HepG2 (cell line): ENCODE measurements around the gene IQCH. TPM values are rescaled to one million over a fixed set of nuclear protein-coding genes. Genes with fewer than 3 reads are reported as not detected.

ENCODE experiments used
- ETV6 ChIP-seq: sonication (generic); formaldehyde crosslinking; conservative IDR thresholded peaks from 2 replicates; pipeline ENCODE4 v1.4.0; 2020; ENCODE audit warnings: missing genetic modification reagents
- HES4 ChIP-seq: sonication (generic); formaldehyde crosslinking; IDR thresholded peaks from 2 replicates; pipeline ENCODE4 v1.9.0; 2021; ENCODE audit warnings: mild to moderate bottlenecking, missing genetic modification reagents, borderline replicate concordance
- HNF4A ChIP-seq: sonication (generic); formaldehyde crosslinking; IDR thresholded peaks from 2 replicates; pipeline ENCODE4 v1.4.0; 2020; ENCODE audit warnings: missing genetic modification reagents
- KLF15 ChIP-seq: sonication (generic); formaldehyde crosslinking; IDR thresholded peaks from 2 replicates; pipeline ENCODE4 v1.8.1; 2023; ENCODE audit warnings: borderline replicate concordance, mild to moderate bottlenecking, inconsistent platforms, missing genetic modification reagents, mixed read lengths
- MAFG ChIP-seq: sonication (generic); formaldehyde crosslinking; IDR thresholded peaks from 2 replicates; pipeline ENCODE4 v1.5.1; 2020; ENCODE audit warnings: mild to moderate bottlenecking, missing genetic modification reagents
- MEIS2 ChIP-seq: sonication (generic); formaldehyde crosslinking; IDR thresholded peaks from 2 replicates; pipeline ENCODE4 v1.9.0; 2021; ENCODE audit warnings: mild to moderate bottlenecking, missing genetic modification reagents
- MYNN ChIP-seq: sonication (generic); formaldehyde crosslinking; IDR thresholded peaks from 2 replicates; pipeline ENCODE4 v1.4.0; 2020; ENCODE audit warnings: mild to moderate bottlenecking, low read depth, missing genetic modification reagents
- NRL ChIP-seq: sonication (generic); formaldehyde crosslinking; IDR thresholded peaks from 2 replicates; pipeline ENCODE4 v1.5.0; 2020; ENCODE audit warnings: missing genetic modification reagents, mild to moderate bottlenecking, moderate library complexity, borderline replicate concordance
- PBX3 ChIP-seq: sonication (generic); formaldehyde crosslinking; IDR thresholded peaks from 2 replicates; pipeline ENCODE4 v1.8.1; 2023; ENCODE audit warnings: missing genetic modification reagents, inconsistent platforms, borderline replicate concordance
- PCBP1 ChIP-seq: fragments of 200-400 bp; formaldehyde crosslinking; IDR thresholded peaks from 2 replicates; pipeline ENCODE4 v1.6.1; 2017; ENCODE audit warnings: mild to moderate bottlenecking, low read depth, low read length, borderline replicate concordance
- PHF20 ChIP-seq: sonication (generic); formaldehyde crosslinking; IDR thresholded peaks from 2 replicates; pipeline ENCODE4 v1.5.0; 2020; ENCODE audit warnings: mild to moderate bottlenecking, missing genetic modification reagents
- PHF21A ChIP-seq: sonication (generic); formaldehyde crosslinking; IDR thresholded peaks from 2 replicates; pipeline ENCODE4 v1.5.0; 2020; ENCODE audit warnings: mild to moderate bottlenecking, missing genetic modification reagents
- PTBP1 ChIP-seq: fragments of 200-400 bp; formaldehyde crosslinking; IDR thresholded peaks from 2 replicates; pipeline ENCODE4 v1.6.1; 2018; ENCODE audit warnings: low read length, low read depth; ENCODE audit not compliant: poor library complexity, severe bottlenecking
- RBAK ChIP-seq: sonication (generic); formaldehyde crosslinking; IDR thresholded peaks from 2 replicates; pipeline ENCODE4 v1.5.1; 2020; ENCODE audit warnings: mild to moderate bottlenecking, missing genetic modification reagents
- SMYD3 ChIP-seq: sonication (generic); formaldehyde crosslinking; IDR thresholded peaks from 2 replicates; pipeline ENCODE4 v1.8.1; 2023; ENCODE audit warnings: mild to moderate bottlenecking, missing genetic modification reagents
- SOX5 ChIP-seq: IDR thresholded peaks from 2 replicates; pipeline ENCODE4 v1.6.1; 2016; ENCODE audit warnings: borderline replicate concordance
- SRF ChIP-seq: IDR thresholded peaks from 2 replicates; pipeline ENCODE4 v1.6.1; 2011; ENCODE audit warnings: mild to moderate bottlenecking, low read depth, low read length, moderate library complexity
- SRSF9 ChIP-seq: fragments of 200-400 bp; formaldehyde crosslinking; IDR thresholded peaks from 2 replicates; pipeline ENCODE4 v1.6.1; 2018; ENCODE audit warnings: borderline replicate concordance, mild to moderate bottlenecking, low read depth, low read length; ENCODE audit not compliant: insufficient read depth, poor library complexity, severe bottlenecking
- STAG1 ChIP-seq: sonication (generic); formaldehyde crosslinking; IDR thresholded peaks from 2 replicates; pipeline ENCODE4 v1.4.0; 2020; ENCODE audit warnings: missing genetic modification reagents
- TGIF2 ChIP-seq: IDR thresholded peaks from 2 replicates; pipeline ENCODE4 v1.6.1; 2016; ENCODE audit warnings: control low read depth, missing compliant biosample characterization
- YEATS4 ChIP-seq: sonication (generic); formaldehyde crosslinking; IDR thresholded peaks from 2 replicates; pipeline ENCODE4 v1.4.0; 2020; ENCODE audit warnings: missing genetic modification reagents, borderline replicate concordance
- ZFP1 ChIP-seq: IDR thresholded peaks from 2 replicates; pipeline ENCODE4 v1.6.1; 2016
- ZMAT3 ChIP-seq: sonication (generic); formaldehyde crosslinking; conservative IDR thresholded peaks from 2 replicates; pipeline ENCODE4 v1.7.0; 2021; ENCODE audit warnings: missing genetic modification reagents
- ZNF160 ChIP-seq: sonication (generic); formaldehyde crosslinking; IDR thresholded peaks from 2 replicates; pipeline ENCODE4 v1.8.0; 2022; ENCODE audit warnings: mild to moderate bottlenecking, inconsistent platforms, missing genetic modification reagents
- ZSCAN29 ChIP-seq: sonication (generic); formaldehyde crosslinking; conservative IDR thresholded peaks from 2 replicates; pipeline ENCODE4 v1.4.0; 2020; ENCODE audit warnings: mild to moderate bottlenecking, missing genetic modification reagents
- polyA plus RNA-seq, 8 experiments: library from polyadenylated mRNA; depleted of rRNA in 3 of 8; stranded (reverse) in 7 of 8; unstranded in 1 of 8; fragments of >200 nt; fragmentation: Illumina TruSeq in 4 of 8; extraction: Trizol in 4 of 8; gene quantifications; 2 replicates each; pipeline versions ENCODE4 v1.2.1 to v1.2.3, GENCODE V29; 2011 to 2016; ENCODE audit warnings: low read depth in 4 of 8, missing spikeins in 1 of 8, mixed read lengths in 1 of 8; ENCODE audit not compliant: insufficient read depth in 1 of 8
- total RNA-seq, 5 experiments: library from RNA; depleted of rRNA; stranded (reverse); fragments of >200 nt; fragmentation: Illumina TruSeq; extraction: Trizol; gene quantifications; 2 replicates each; pipeline ENCODE4 v1.2.3, GENCODE V29; 2016; ENCODE audit warnings: low read depth in 1 of 5
- TF ChIP-seq, protein P1 (sequence below): sonication (generic); formaldehyde crosslinking; IDR thresholded peaks from 2 replicates; pipeline ENCODE4 v1.5.1; 2020; ENCODE audit warnings: missing genetic modification reagents, mild to moderate bottlenecking, borderline replicate concordance

IQCH gene
- total and polyA plus RNA-seq, 2 of the 13 experiments (the other 11 are each of a cell fraction or from before 2014, with no cell fraction given): 0.16 to 0.55 TPM

DNA sequence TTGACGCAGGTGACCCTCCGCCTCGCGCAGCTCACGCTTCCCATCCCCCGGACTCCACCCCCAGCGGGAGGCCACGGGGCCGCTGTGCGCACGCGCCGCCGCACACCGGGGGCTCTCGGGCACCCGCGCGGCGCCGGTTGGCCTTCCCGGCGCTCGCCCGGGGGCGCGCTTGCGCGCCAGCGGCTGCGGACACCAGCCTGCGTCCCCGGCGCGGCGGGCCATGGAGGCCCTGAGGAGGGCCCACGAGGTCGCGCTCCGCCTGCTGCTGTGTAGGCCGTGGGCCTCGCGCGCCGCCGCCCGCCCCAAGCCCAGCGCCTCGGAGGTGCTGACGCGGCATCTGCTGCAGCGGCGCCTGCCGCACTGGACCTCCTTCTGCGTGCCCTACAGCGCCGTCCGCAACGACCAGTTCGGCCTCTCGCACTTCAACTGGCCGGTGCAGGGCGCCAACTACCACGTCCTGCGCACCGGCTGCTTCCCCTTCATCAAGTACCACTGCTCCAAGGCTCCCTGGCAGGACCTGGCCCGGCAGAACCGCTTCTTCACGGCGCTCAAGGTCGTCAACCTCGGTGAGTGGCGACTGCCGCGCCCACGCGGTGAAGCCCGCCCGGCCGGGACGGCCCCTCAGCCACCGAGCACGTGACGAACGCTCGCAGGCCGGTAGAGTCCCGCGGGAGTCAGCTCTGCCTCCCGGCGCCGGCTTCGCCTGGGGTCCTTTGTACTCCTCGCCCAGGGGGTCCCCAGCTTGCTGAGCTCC is 266.6 kb downstream of the IQCH start, which contains the start of gene C15orf61 (continued):
- TF ChIP-seq SRSF9: no peak
- TF ChIP-seq PHF20: peak; percentile 56; the same call in 1 of the 2 replicates
- TF ChIP-seq MYNN (CRISPR knock-in tag): peak; percentile 82; the same call in 1 of the 2 replicates
- TF ChIP-seq YEATS4 (CRISPR knock-in tag): peak; percentile 99
- TF ChIP-seq RBAK (CRISPR knock-in tag): no peak
- no peak for TF ChIP-seq SRF
- TF ChIP-seq MAFG (CRISPR knock-in tag): peak; percentile 62; the same call in 1 of the 2 replicates
- TF ChIP-seq PTBP1: peak; percentile 65
- TF ChIP-seq ZFP1: no peak
- TF ChIP-seq PCBP1: no peak
- TF ChIP-seq, protein P1, sequence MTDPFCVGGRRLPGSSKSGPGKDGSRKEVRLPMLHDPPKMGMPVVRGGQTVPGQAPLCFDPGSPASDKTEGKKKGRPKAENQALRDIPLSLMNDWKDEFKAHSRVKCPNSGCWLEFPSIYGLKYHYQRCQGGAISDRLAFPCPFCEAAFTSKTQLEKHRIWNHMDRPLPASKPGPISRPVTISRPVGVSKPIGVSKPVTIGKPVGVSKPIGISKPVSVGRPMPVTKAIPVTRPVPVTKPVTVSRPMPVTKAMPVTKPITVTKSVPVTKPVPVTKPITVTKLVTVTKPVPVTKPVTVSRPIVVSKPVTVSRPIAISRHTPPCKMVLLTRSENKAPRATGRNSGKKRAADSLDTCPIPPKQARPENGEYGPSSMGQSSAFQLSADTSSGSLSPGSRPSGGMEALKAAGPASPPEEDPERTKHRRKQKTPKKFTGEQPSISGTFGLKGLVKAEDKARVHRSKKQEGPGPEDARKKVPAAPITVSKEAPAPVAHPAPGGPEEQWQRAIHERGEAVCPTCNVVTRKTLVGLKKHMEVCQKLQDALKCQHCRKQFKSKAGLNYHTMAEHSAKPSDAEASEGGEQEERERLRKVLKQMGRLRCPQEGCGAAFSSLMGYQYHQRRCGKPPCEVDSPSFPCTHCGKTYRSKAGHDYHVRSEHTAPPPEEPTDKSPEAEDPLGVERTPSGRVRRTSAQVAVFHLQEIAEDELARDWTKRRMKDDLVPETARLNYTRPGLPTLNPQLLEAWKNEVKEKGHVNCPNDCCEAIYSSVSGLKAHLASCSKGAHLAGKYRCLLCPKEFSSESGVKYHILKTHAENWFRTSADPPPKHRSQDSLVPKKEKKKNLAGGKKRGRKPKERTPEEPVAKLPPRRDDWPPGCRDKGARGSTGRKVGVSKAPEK (CRISPR knock-in tag): peak; percentile 90; the same call in 1 of the 2 replicates
- peak; percentile 79 for TF ChIP-seq ETV6 (CRISPR knock-in tag)
- peak; percentile 82 for TF ChIP-seq MEIS2 (CRISPR knock-in tag)
- TF ChIP-seq STAG1 (CRISPR knock-in tag): peak; percentile 36; the same call in 1 of the 2 replicates
- peak; percentile 61 for TF ChIP-seq ZNF160 (CRISPR knock-in tag)
- TF ChIP-seq ZSCAN29 (CRISPR knock-in tag): no peak
- peak; percentile 76 for TF ChIP-seq PHF21A (CRISPR knock-in tag)
- TF ChIP-seq SMYD3 (CRISPR knock-in tag): no peak; the same call in 1 of the 2 replicates
- no peak for TF ChIP-seq NRL
- peak; percentile 73; the same call in 1 of the 2 replicates for TF ChIP-seq PBX3 (CRISPR knock-in tag)
- peak; percentile 90 for TF ChIP-seq ZMAT3 (CRISPR knock-in tag)
- peak; percentile 89 for TF ChIP-seq HES4 (CRISPR knock-in tag)
- TF ChIP-seq SOX5 (CRISPR knock-in tag): no peak
- no peak for TF ChIP-seq HNF4A
- 0 out of 2 replicates have a peak, but pooled peaks have one; percentile 66 for TF ChIP-seq KLF15
- no peak; the same call in 1 of the 2 replicates for TF ChIP-seq TGIF2 (CRISPR knock-in tag)
